Neural cell (in vitro differentiated cells): ENCODE data around the gene CCDC86.

Source experiments
- CTCF ChIP-seq: fragments of 450-650 bp; IDR thresholded peaks from 2 replicates; pipeline ENCODE4 v1.5.1; 2014; ENCODE audit warnings: antibody characterized with exemption, mild to moderate bottlenecking, moderate library complexity; ENCODE audit not compliant: poor library complexity, severe bottlenecking
- MXI1 ChIP-seq: fragments of 450-650 bp; conservative IDR thresholded peaks from 2 replicates; pipeline ENCODE4 v1.6.1; 2014; ENCODE audit warnings: antibody characterized with exemption, mild to moderate bottlenecking; ENCODE audit not compliant: poor library complexity, severe bottlenecking
- POLR2AphosphoS5 ChIP-seq: IDR thresholded peaks from 2 replicates; pipeline ENCODE4 v1.6.1; 2012

GRCh38 chr11:60899046-60899936, 57.4 kb downstream of the CCDC86 start:
- TF ChIP-seq POLR2AphosphoS5: no peak
- TF ChIP-seq CTCF: peak; percentile 93
- TF ChIP-seq MXI1: no peak
